HL-60 (cell line): ENCODE results near the gene ROR1.

Experiments used
- DNase-seq, 2 experiments: peaks; one replicate each; pipeline ENCODE4 v3.0.0-alpha.2; 2010 to 2020; ENCODE audit warnings: low read depth in 1 of 2, low spot score in 1 of 2
- H3K27ac ChIP-seq: fragments of 250-450 bp; sonication (Bioruptor Pico); replicated peaks from 2 replicates; pipeline ENCODE4 v1.5.1; 2020; ENCODE audit warnings: mild to moderate bottlenecking, moderate library complexity
- H3K27me3 ChIP-seq: fragments of 250-450 bp; sonication (Bioruptor Pico); 2 replicates; pipeline ENCODE4 v1.5.1; 2021; ENCODE audit warnings: mild to moderate bottlenecking, moderate library complexity; ENCODE audit not compliant: insufficient read depth, poor library complexity, severe bottlenecking
- H3K4me3 ChIP-seq: replicated peaks from 2 replicates; pipeline ENCODE4 v1.5.1; 2011; ENCODE audit warnings: mild to moderate bottlenecking, control low read depth, low read length; ENCODE audit not compliant: insufficient read depth
- CTCF ChIP-seq: IDR thresholded peaks from one replicate; pipeline ENCODE4 v1.5.1; 2011; ENCODE audit warnings: low read length, control low read depth, inconsistent platforms; ENCODE audit not compliant: insufficient read depth
- GABPA ChIP-seq: IDR thresholded peaks from 2 replicates; pipeline ENCODE4 v1.6.1; 2012; ENCODE audit warnings: low read depth
- POLR2AphosphoS5 ChIP-seq: IDR thresholded peaks from 2 replicates; pipeline ENCODE4 v1.6.1; 2012; ENCODE audit warnings: low read depth
- REST ChIP-seq: IDR thresholded peaks from 2 replicates; pipeline ENCODE4 v1.6.1; 2012; ENCODE audit warnings: low read depth; ENCODE audit not compliant: insufficient replicate concordance
- SPI1 ChIP-seq: IDR thresholded peaks from 2 replicates; pipeline ENCODE4 v1.6.1; 2012; ENCODE audit warnings: low read depth, mild to moderate bottlenecking, borderline replicate concordance

Gene ROR1

GRCh38 chr1:63865561-63865960 lies 91.7 kb downstream of the ROR1 start:
- H3K27ac ChIP-seq: no peak overlapping the region
- no peak for DNase-seq
- no peak overlapping the region for H3K4me3 ChIP-seq
- no peaks in the 10 kb centered on the region for H3K27me3 ChIP-seq
- TF ChIP-seq GABPA: no peak
- no peak for TF ChIP-seq SPI1
- no peak for TF ChIP-seq REST
- no peak for TF ChIP-seq POLR2AphosphoS5
- no peak for TF ChIP-seq CTCF

- H3K27me3 ChIP-seq: no peaks in the 10 kb centered on the region
- TF ChIP-seq GABPA (no peak), CTCF (no peak), POLR2AphosphoS5 (no peak), SPI1 (no peak), REST (no peak)
- H3K27ac ChIP-seq: no peak overlapping the region
- DNase-seq: no peak
- H3K4me3 ChIP-seq: no peak overlapping the region
Observed at GRCh38 chr1:63866084-63866483, 92.3 kb downstream of the ROR1 start.

GRCh38 chr1:63867429-63868176 lies 93.8 kb downstream of the ROR1 start:
- Histone ChIP-seq H3K27ac (no peak overlapping the region), H3K4me3 (no peak overlapping the region), H3K27me3 (no peaks in the 10 kb centered on the region)
- DNase-seq: no peak
- TF ChIP-seq SPI1: no peak
- no peak for TF ChIP-seq CTCF
- TF ChIP-seq POLR2AphosphoS5: no peak
- no peak for TF ChIP-seq GABPA
- no peak for TF ChIP-seq REST
